ENCODE results near the gene LRRC73.
A peak's percentile ranks its signal among the peaks of the same experiment; 100 is the strongest.
"Not testable (repeated sequence)": the region's sequence is repeated elsewhere in the genome, so short reads cannot be mapped to it uniquely, and the experiment has no call there.

The LRRC73 gene, protein sequence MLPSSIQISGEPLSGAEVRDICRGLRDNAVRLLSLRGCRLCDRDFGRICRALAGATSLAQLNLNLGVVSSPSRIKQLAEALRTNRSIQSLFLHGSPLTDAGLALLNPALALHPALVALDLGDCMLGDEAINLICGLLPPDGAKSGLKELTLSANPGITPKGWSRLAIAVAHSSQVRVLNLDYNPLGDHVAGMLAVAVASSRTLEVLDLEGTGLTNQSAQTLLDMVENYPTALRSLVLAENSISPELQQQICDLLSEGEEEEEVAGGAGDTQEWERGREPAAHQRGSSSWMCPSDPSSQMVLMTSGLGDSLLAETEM

GRCh38 chr6:43509984-43510826 lies at the start of gene LRRC73:
Gene LRRC73 (minus strand): TSS chr6:43510346. CDS start chr6:43509785, 561 bp downstream.
- DNase-seq (ENCODE audit: low read depth), result peak; percentile 80
- no peak for TF ChIP-seq CTCF (conservative IDR thresholded peaks at IDR 0.05; ENCODE audit: low read length)
- H3K4me3 ChIP-seq (ENCODE audit: low read length), result peak within 1 kb of the TSS; percentile 52

GRCh38 chr6:43559328-43559727 lies 49.2 kb upstream of the LRRC73 start:
- no peak for TF ChIP-seq CTCF (conservative IDR thresholded peaks at IDR 0.05; ENCODE audit: low read length)
- DNase-seq (ENCODE audit: low read depth), result no peak
- no peak overlapping the region for H3K4me3 ChIP-seq (ENCODE audit: low read length)

- not testable (repeated sequence) for DNase-seq (ENCODE audit: low read depth); H3K4me3 ChIP-seq (ENCODE audit: low read length)
Observed at GRCh38 chr6:43557620-43558019, 47.5 kb upstream of the LRRC73 start.

GRCh38 chr6:43547222-43547621 lies 37.1 kb upstream of the LRRC73 start:
- TF ChIP-seq CTCF (conservative IDR thresholded peaks at IDR 0.05; ENCODE audit: low read length), result no peak
- H3K4me3 ChIP-seq (ENCODE audit: low read length), result no peak overlapping the region
- DNase-seq (ENCODE audit: low read depth), result no peak

DNA sequence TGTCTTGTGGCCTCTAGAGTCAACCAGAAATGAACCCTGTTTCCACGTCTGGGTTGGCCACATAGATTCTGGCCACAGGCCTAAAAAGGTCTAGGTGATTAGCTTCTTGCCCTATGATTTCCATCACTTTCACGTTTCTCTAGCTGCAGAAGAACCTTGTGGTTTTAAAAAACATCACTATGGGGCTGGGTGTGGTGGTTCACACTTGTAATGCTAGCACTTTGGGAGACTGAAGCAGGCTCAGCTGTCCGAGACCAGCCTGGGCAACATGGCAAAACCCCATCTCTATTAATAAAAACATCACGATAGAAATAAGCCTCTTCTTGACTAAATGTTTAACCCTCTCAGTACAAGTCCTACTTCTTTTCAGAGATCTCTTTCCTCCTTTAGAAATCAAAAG lies 34.3 kb upstream of the LRRC73 start:
- no peak for DNase-seq (ENCODE audit: low read depth)
- no peak overlapping the region for H3K4me3 ChIP-seq (ENCODE audit: low read length)
- no peak for TF ChIP-seq CTCF (conservative IDR thresholded peaks at IDR 0.05; ENCODE audit: low read length)

DNA sequence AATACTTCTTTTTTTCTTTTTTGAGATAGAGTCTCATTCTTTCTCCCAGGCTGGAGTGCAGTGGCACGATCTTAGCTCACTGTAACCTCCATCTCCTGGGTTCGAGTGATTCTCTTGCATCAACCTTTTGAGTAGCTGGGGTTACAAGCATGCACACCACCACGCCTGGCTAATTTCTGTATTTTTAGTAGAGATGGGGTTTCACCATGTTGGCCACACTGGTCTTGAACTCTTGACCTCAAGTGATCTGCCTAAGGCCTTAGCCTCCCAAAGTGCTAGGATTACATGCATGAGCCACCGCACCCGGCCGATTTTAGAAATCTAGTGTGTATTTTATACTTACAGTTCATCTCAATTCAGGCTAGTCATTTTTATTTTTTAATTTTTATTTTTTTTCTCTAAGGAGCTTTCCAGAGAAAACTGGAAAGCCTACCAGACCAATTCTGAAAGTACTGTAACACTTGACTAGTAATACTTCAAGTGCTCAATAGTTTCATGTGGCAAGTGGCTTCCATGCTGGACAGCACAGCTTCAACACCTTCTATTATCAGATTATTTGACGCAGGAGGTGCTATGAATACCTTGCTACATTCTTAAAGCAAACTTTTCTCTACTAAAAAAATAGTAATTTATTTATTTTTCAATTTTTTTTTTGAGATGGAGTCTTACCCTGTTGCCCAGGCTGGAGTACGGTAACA lies 31.8 kb upstream of the LRRC73 start:
- DNase-seq (ENCODE audit: low read depth), result no peak
- no peak for TF ChIP-seq CTCF (conservative IDR thresholded peaks at IDR 0.05; ENCODE audit: low read length)

GRCh38 chr6:43540507-43540906 lies 30.4 kb upstream of the LRRC73 start:
- no peak for DNase-seq (ENCODE audit: low read depth)
- no peak for TF ChIP-seq CTCF (conservative IDR thresholded peaks at IDR 0.05; ENCODE audit: low read length)

More for the DNA sequence above, 31.8 kb upstream of the LRRC73 start:
- no peak overlapping the region for H3K4me3 ChIP-seq (ENCODE audit: low read length)

DNA sequence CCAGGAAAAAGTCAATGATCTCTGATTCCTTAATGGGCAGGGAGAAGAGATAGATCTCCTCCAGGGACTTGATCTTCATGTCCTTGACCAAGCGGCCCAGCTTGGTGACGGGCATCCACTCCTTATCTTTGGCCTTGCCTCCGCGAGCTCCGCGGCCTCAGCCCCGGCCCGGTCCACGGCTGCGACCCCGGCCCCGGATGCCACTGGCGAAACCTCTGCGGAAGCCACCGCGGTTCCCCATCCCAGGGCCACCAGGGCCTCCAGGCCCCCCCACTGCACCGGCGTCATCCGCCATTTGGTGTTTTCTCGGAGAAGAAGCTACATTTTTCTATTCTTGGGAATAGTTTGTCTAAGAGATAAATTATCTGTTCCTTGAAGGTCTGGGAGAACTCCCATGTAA lies 29.3 kb upstream of the LRRC73 start:
- H3K4me3 ChIP-seq (ENCODE audit: low read length); DNase-seq (ENCODE audit: low read depth): not testable (repeated sequence)

More at GRCh38 chr6:43540507-43540906, 30.4 kb upstream of the LRRC73 start:
- H3K4me3 ChIP-seq (ENCODE audit: low read length), result no peak overlapping the region

DNA sequence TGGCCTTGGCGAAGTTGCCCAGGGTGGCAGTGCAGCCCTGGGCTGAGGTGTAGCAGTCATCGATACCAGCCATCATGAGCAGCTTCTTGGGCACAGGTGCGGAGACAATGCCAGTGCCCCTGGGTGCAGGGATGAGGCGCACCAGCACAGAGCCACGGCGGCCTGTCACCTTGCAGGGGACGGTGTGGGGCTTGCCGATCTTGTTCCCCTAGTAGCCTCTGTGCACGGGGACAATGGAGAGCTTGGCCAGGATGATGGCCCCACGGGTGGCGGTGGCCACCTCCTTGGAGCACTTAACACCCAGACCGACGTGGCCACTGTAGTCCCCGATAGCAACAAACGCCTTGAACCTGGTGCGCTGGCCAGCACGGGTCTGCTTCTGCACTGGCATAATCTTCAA lies 28.8 kb upstream of the LRRC73 start:
- H3K4me3 ChIP-seq (ENCODE audit: low read length); DNase-seq (ENCODE audit: low read depth): not testable (repeated sequence)

Measured in AG10803 (cell line).